ENCODE measurements around the gene DUSP1.
"Not testable (repeated sequence)": the region's sequence is repeated elsewhere in the genome, so short reads cannot be mapped to it uniquely, and the experiment has no call there.

Gene DUSP1

GRCh38 chr5:172784162-172784561, 13.2 kb upstream of the DUSP1 start:
- not testable (repeated sequence) for H3K4me3 ChIP-seq (ENCODE audit: low read length); H3K9ac ChIP-seq (ENCODE audit: low read length); H3K27me3 ChIP-seq (ENCODE audit: control insufficient read depth, insufficient read depth, low read length); H3K36me3 ChIP-seq (ENCODE audit: control insufficient read depth, insufficient read depth, low read length); H3K9me3 ChIP-seq (ENCODE audit: control insufficient read depth, low read length)
- peaks cover 41% of the 10 kb centered on the region for H3K4me1 ChIP-seq (ENCODE audit: control insufficient read depth, insufficient read depth, low read length)

GRCh38 chr5:172783319-172783718, 12.3 kb upstream of the DUSP1 start:
- not testable (repeated sequence) for H3K36me3 ChIP-seq (ENCODE audit: control insufficient read depth, insufficient read depth, low read length); H3K27me3 ChIP-seq (ENCODE audit: control insufficient read depth, insufficient read depth, low read length); H3K9ac ChIP-seq (ENCODE audit: low read length); H3K4me3 ChIP-seq (ENCODE audit: low read length); H3K9me3 ChIP-seq (ENCODE audit: control insufficient read depth, low read length)
- H3K4me1 ChIP-seq (ENCODE audit: control insufficient read depth, insufficient read depth, low read length): peaks cover 41% of the 10 kb centered on the region

- no peak overlapping the region for H3K9ac ChIP-seq (ENCODE audit: low read length)
- no peaks in the 10 kb centered on the region for H3K9me3 ChIP-seq (ENCODE audit: control insufficient read depth, low read length)
- H3K36me3 ChIP-seq (ENCODE audit: control insufficient read depth, insufficient read depth, low read length): no peaks in the 10 kb centered on the region
- no peaks in the 10 kb centered on the region for H3K27me3 ChIP-seq (ENCODE audit: control insufficient read depth, insufficient read depth, low read length)
- H3K4me1 ChIP-seq (ENCODE audit: control insufficient read depth, insufficient read depth, low read length): peaks cover 44% of the 10 kb centered on the region
- H3K4me3 ChIP-seq (ENCODE audit: low read length): no peak overlapping the region
These were observed 11.4 kb upstream of the DUSP1 start for GRCh38 chr5:172782169-172783039.

GRCh38 chr5:172779691-172780341, 8.8 kb upstream of the DUSP1 start:
- H3K4me1 ChIP-seq (ENCODE audit: control insufficient read depth, insufficient read depth, low read length): peaks cover 57% of the 10 kb centered on the region
- H3K36me3 ChIP-seq (ENCODE audit: control insufficient read depth, insufficient read depth, low read length): no peaks in the 10 kb centered on the region
- H3K9ac ChIP-seq (ENCODE audit: low read length): no peak overlapping the region
- no peaks in the 10 kb centered on the region for H3K9me3 ChIP-seq (ENCODE audit: control insufficient read depth, low read length)
- no peak overlapping the region for H3K4me3 ChIP-seq (ENCODE audit: low read length)
- H3K27me3 ChIP-seq (ENCODE audit: control insufficient read depth, insufficient read depth, low read length): no peaks in the 10 kb centered on the region

GRCh38 chr5:172777881-172778814, 7.2 kb upstream of the DUSP1 start:
- Histone ChIP-seq H3K9ac (ENCODE audit: low read length) (peak overlapping the region; percentile 63), H3K4me3 (ENCODE audit: low read length) (no peak overlapping the region), H3K27me3 (ENCODE audit: control insufficient read depth, insufficient read depth, low read length) (no peaks in the 10 kb centered on the region)

GRCh38 chr5:172776235-172776594, 5.2 kb upstream of the DUSP1 start:
- H3K4me3 ChIP-seq (ENCODE audit: low read length): no peak overlapping the region
- H3K36me3 ChIP-seq (ENCODE audit: control insufficient read depth, insufficient read depth, low read length): no peaks in the 10 kb centered on the region
- H3K9me3 ChIP-seq (ENCODE audit: control insufficient read depth, low read length): no peaks in the 10 kb centered on the region
- no peak overlapping the region for H3K9ac ChIP-seq (ENCODE audit: low read length)
- no peaks in the 10 kb centered on the region for H3K27me3 ChIP-seq (ENCODE audit: control insufficient read depth, insufficient read depth, low read length)
- H3K4me1 ChIP-seq (ENCODE audit: control insufficient read depth, insufficient read depth, low read length): peaks cover 77% of the 10 kb centered on the region

More at GRCh38 chr5:172777881-172778814, 7.2 kb upstream of the DUSP1 start:
- Histone ChIP-seq H3K9me3 (ENCODE audit: control insufficient read depth, low read length) (no peaks in the 10 kb centered on the region), H3K4me1 (ENCODE audit: control insufficient read depth, insufficient read depth, low read length) (peaks cover 72% of the 10 kb centered on the region), H3K36me3 (ENCODE audit: control insufficient read depth, insufficient read depth, low read length) (no peaks in the 10 kb centered on the region)

GRCh38 chr5:172775326-172776234, 4.6 kb upstream of the DUSP1 start:
- Histone ChIP-seq H3K4me3 (ENCODE audit: low read length) (no peak overlapping the region), H3K9me3 (ENCODE audit: control insufficient read depth, low read length) (no peaks in the 10 kb centered on the region), H3K4me1 (ENCODE audit: control insufficient read depth, insufficient read depth, low read length) (peaks cover 77% of the 10 kb centered on the region), H3K27me3 (ENCODE audit: control insufficient read depth, insufficient read depth, low read length) (no peaks in the 10 kb centered on the region), H3K36me3 (ENCODE audit: control insufficient read depth, insufficient read depth, low read length) (no peaks in the 10 kb centered on the region), H3K9ac (ENCODE audit: low read length) (peak overlapping the region; percentile 48)

- Histone ChIP-seq H3K4me3 (ENCODE audit: low read length) (no peak overlapping the region), H3K27me3 (ENCODE audit: control insufficient read depth, insufficient read depth, low read length) (no peaks in the 10 kb centered on the region), H3K9ac (ENCODE audit: low read length) (peak overlapping the region; percentile 48), H3K36me3 (ENCODE audit: control insufficient read depth, insufficient read depth, low read length) (peaks cover 1% of the 10 kb centered on the region), H3K4me1 (ENCODE audit: control insufficient read depth, insufficient read depth, low read length) (peaks cover 73% of the 10 kb centered on the region), H3K9me3 (ENCODE audit: control insufficient read depth, low read length) (no peaks in the 10 kb centered on the region)
These were observed 3.7 kb upstream of the DUSP1 start for GRCh38 chr5:172774561-172775315.

- Histone ChIP-seq H3K4me3 (ENCODE audit: low read length) (no peak overlapping the region), H3K4me1 (ENCODE audit: control insufficient read depth, insufficient read depth, low read length) (peaks cover 67% of the 10 kb centered on the region), H3K9ac (ENCODE audit: low read length) (peak overlapping the region; percentile 35), H3K27me3 (ENCODE audit: control insufficient read depth, insufficient read depth, low read length) (no peaks in the 10 kb centered on the region), H3K36me3 (ENCODE audit: control insufficient read depth, insufficient read depth, low read length) (peaks cover 11% of the 10 kb centered on the region), H3K9me3 (ENCODE audit: control insufficient read depth, low read length) (no peaks in the 10 kb centered on the region)
These were observed 2.8 kb upstream of the DUSP1 start for GRCh38 chr5:172773481-172774469.

Measured in mucosa of stomach (tissue), 1 donor.